Stimulated activated CD4-positive, alpha-beta T cell treated with anti-CD3 and anti-CD28 coated beads, TNF-alpha, amount 100 ng/mL, for 24 hours (primary cell): ENCODE data around the gene TUFM.
"Not testable (repeated sequence)": the region's sequence is repeated elsewhere in the genome, so short reads cannot be mapped to it uniquely, and the experiment has no call there.

ENCODE experiments used
- DNase-seq, 3 experiments: peaks; one replicate each; pipeline ENCODE4 v3.0.0-alpha.2; 2020; ENCODE audit warnings: low read depth in 3 of 3

The TUFM gene

DNA sequence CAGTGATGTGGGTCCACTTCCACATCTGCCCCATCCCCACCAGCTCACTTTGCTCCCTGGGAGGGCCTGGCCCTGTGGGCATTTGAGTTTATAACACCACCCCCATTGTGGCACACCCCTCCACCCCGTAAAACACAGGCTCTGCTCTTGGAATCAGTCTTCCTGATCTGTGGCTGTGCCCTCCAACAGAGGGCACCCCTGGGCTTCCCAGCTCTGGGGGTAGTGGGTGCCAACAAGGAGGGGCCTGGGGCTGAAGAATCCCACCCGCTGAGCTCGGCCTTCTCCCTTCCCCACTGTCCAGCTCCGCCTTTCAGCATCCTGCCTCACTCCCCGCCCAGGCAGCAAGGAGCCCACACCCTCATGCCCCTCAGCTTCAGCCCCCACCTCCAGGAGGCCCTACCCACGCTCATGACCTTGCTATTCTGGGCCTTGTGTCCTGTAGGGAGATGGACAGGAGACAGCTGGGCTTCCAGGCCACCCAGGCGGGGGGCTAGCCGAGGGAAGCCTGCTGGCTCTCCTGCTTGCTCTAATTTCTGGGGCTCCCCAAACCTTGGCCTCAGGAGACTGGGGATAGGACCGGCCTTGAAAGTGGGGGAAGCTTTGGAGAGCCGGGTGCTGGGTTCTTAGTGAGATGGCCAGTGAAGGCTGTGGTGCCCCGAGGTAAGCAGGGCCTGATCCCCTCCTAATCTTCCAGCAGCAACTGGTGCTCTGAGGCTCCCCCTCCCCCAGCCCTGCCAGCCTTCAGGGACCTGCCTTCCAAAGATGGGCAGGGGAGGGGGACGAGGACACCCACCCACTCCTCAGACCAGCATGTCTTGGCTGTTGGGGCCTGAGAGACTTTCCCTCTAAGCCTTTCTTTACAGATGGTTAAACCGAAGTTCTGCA is 29.2 kb upstream of the TUFM start:
- DNase-seq, result no peak

DNA sequence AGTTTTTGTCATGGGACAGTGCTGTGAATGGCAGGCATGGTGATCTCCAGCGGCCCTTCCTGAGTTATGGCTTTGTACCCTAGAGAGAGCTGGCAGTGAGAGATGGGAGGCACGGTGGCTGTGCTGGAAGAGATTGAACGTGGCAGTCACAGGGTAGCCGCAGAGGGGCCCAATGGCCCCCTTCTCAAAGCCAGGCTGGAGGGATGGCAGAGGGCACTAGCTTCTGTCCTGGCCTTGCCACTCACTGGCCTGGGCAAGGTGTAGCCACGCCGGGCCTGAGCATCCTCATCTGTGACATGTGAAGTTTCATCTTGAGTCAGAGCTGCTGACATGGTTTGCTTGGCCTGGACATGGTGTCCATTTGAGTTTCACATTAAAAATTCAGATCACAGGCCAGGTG is 28.3 kb upstream of the TUFM start:
- DNase-seq, result no peak

GRCh38 chr16:28873543-28874201 is 27.5 kb upstream of the TUFM start:
- DNase-seq, result peak; percentile 34 to 50 (median 37)

GRCh38 chr16:28872952-28873351 is 26.8 kb upstream of the TUFM start:
- DNase-seq, result no peak

- no peak for DNase-seq
Measured at GRCh38 chr16:28869201-28869600, 23.1 kb upstream of the TUFM start.

GRCh38 chr16:28867646-28868045 is 21.5 kb upstream of the TUFM start:
- DNase-seq, result not testable (repeated sequence)

DNA sequence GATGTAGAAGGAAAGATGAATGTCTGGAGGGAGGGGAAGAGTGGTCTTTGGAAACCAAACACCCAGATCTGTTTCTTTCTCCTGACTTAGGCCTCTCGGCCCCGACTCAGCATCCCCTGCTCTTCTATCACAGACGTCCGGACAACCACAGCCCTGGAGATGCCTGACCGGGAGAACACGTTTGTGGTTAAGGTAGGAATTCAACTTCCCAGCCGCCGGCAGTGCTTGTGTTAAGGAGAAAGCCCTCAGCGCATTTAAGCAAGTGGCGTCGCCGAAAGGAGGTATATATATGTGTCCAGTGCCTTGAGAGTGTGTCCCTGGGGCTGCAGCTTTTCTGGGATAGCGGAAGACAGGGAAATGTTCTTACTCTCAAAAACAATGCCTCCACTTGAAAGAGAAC is 21.1 kb upstream of the TUFM start:
- DNase-seq, result no peak

- DNase-seq, result no peak
Measured at GRCh38 chr16:28866454-28866804, 20.3 kb upstream of the TUFM start.

DNA sequence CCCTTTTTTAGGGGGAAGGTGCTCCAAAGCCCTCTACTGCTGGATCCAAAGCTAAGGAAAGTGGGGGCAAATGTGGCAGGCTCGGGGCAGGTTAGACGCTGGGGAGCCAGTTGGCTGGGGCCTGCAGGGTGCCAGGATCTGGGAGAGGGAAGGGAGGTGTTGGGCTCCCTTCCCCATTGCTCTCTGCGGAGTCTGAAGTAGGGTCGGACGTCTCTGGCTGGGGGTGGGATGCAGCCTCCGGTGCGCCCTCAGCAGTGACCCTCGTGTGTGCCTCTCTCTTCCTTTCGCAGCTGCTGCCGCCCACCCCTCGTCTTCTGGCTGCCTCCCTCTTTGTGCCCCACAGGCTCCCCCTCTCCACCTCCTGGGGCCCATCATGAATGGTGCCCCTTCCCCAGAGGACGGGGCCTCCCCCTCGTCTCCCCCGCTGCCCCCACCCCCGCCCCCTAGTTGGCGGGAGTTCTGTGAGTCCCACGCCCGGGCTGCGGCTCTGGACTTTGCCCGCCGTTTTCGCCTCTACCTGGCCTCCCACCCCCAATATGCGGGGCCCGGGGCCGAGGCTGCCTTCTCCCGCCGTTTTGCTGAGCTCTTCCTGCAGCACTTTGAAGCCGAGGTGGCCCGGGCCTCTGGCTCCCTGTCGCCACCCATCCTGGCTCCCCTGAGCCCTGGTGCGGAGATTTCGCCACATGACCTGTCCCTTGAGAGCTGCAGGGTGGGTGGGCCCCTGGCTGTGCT is 19.7 kb upstream of the TUFM start:
- no peak for DNase-seq

- DNase-seq, result no peak
Measured at GRCh38 chr16:28865001-28865688, 19.0 kb upstream of the TUFM start.

DNA sequence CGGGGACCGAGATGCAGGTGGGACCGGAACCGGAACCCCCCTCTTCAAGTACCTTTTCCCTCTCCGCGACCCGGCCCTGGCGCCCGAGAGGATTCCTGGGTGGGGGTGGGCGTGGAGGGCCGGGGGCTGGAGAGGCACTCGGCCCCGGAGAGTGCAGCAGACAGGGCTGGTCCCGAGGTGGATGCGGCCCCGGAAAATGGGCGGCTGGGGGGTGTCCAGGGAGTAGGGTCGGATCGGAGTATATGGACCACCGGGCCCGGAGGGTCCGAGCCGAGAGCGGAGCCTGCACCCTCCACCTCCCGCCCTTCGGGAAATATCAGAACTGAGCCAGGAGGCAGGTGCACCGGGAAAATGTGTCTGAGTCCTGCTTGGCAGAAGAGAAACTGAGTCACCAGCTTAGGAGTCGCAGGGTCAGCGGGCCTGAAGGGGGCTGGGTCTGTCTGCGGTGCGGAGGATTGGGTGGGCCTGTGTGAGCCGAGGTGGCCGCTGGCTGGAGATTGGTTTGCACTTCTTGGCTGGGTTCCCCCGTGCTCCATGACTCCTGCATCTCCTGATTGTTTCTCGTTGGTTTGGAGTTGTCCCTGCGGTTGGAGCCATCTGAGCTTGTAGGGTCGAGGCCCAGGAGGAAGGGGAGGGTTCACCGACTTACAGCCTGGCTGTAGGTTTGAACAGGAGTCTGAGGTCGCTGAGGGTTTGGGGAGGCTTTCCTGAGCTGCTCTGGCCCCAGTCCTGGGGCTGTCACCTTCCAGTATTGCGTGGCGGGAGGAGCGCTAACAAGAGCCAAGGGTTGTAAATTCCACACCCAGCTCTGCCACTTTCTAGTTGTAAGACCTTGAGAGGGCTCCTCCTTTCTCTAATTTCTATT is 18.0 kb upstream of the TUFM start:
- DNase-seq, result no peak

DNA sequence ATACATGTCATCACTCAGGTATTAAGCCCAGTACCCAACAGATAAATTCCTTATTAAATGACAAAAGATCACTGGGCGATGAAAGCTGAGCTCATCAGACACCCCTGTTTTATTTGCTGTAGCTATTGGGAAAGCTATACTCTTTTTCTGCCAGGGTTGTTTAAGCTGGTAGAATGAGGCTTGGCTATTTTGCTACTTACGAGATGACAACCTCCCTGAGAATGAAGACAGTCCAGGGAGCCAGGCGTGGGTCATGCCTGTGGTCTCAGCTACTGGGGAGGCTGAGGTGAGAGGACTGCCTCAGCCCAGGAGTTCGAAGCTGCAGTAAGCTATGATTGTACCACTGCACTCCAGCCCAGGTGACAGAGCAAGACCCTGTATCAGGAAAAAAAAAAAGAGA is 13.2 kb upstream of the TUFM start:
- DNase-seq, result no peak

DNA sequence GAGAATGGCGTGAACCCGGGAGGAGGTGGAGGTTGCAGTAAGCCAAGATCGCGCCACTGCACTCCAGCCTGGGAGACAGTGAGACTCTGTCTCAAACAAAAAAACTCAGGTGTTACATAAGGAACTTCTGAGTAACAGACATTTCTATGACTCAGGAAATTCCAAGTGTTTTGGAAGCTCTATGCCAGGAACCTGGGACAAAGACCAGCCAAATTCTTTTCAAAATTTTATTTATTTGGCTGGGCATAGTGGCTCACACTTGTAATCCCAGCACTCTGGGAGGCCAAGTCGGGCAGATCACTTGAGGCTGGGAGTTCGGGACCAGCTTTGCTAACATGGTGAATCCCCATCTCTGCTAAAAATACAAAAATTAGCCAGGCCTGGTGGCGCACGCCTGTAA is 12.3 kb upstream of the TUFM start:
- DNase-seq, result no peak

GRCh38 chr16:28846933-28847273 is 755 bp upstream of the TUFM start:
- DNase-seq, result no peak

DNA sequence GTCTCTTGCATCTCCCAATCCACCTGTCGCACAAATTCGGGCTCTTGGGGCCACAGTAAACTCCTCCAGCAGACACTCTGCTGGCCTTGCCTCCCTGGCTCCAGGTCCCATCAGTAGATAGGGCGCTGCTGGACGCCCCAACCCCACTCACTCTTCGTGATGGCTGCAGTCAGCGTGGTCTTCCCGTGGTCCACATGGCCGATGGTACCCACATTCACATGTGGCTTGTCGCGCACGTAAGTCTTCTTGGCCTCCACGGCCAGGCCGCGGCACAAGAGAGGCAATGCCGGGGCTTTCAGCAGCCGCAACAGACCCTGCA is 428 bp downstream of the TUFM start:
- DNase-seq, result no peak

DNA sequence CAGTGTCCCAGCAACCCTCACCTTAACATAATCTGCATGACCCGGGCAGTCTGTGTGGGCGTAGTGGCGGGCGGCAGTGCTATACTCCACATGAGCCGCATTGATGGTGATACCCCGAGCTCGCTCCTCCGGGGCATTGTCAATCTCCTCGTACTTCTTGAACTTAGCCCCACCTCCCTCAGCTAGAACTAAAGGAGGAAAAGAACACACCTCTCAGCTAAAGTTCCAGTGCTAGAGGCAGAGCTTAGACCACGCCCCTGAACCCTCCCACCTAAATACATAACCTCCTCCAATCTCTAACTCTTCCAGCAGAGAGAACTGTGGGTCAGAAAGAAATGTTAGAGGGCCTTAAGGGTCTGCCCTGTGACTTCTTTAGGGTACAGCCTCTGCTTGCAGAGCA is 855 bp downstream of the TUFM start:
- DNase-seq, result peak in 1 of 3 experiments; percentile 38

DNA sequence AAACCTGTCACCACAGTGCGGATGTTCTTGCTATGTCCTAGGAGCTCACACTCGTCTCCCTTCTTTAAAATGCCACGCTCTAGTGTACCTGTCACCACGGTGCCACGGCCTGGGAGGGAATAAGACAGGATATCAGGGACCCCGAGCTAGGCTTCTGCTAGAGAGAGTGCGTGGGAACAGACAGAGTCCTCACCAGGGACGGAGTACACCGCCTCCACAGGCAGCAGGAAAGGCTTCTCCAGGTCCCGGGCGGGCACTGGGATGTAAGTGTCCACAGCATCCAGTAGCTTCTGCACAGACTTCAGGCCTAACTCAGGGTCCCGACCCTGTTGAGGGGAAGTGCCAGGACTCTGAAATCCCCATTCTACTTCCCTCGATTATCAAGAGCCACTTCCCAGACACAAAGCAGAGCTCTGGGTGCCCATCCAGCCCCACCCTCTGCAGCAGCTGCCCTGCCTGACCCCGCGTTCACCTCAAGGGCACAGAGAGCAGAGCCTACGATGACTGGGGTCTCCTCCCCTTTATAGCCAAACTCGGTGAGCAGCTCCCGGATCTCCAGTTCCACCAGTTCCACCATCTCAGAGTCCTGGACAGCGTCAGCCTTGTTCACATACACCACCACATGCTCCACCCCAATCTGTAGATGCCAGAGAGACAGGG is 1.8 kb downstream of the TUFM start:
- no peak for DNase-seq

GRCh38 chr16:28843766-28844165 is 2.4 kb downstream of the TUFM start:
- DNase-seq, result no peak

DNA sequence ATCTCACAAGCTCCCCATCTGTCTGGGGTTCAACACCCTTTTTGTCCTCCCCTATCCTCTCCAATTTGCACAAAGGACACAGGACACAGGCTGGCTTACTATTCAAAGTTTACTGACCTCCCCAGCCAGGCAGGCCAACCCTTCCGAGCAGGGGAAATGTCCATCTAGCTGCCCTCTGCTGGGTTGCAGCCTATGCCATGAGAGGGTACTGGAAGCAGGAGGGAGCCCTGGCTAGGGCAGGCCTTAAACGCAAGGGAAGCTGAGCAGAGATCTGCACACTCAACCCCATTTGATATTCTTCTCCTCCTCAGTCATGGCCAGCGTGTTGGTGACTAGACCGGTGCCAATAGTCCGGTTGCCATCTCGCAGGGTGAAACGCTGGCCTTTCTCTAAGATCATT is 3.5 kb downstream of the TUFM start:
- no peak for DNase-seq

DNA sequence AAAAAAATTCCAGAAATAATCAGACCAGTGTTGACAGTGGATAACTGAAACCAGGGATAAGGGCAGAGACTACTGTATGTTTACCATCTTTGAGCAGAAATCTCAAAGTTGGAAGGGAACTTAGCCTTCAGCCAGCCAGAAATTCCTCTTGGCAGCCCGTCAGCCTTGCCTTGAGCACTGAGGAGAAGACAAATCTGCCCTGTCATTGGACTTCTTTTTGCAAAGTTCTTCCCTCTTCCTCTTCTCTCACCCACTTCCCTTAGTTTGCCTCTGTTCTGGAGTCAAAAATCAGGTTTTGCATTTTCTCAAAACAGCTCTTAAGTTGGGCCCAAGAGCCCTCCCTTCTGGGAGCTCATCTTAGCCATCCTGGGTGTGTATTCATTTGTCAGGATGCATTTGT is 6.2 kb downstream of the TUFM start:
- no peak for DNase-seq
